GM23338 (cell line): Measurements from ENCODE around the gene TCF12. TPM values are rescaled to one million over a fixed set of nuclear protein-coding genes. Genes with fewer than 3 reads are reported as not detected.

Source experiments
- ATAC-seq: fragments of 200-7000 bp; cut with Tn5 transposase; 3 replicates; pipeline ENCODE4 v1.9.1; 2020
- DNase-seq: peaks from one replicate; pipeline ENCODE4 v3.0.0-alpha.2; 2015; ENCODE audit warnings: low spot score
- H2AFZ ChIP-seq: fragments of 200-600 bp; sonication (generic); 2 replicates; pipeline ENCODE4 v1.8.0; 2016; ENCODE audit warnings: antibody characterized with exemption, mild to moderate bottlenecking, moderate library complexity
- H3F3A ChIP-seq: fragments of 200-600 bp; sonication (generic); replicated peaks from 2 replicates; pipeline ENCODE4 v1.8.0; 2017; ENCODE audit warnings: antibody characterized with exemption, mixed run types, low read depth
- H3K27ac ChIP-seq: fragments of 200-600 bp; sonication (generic); 2 replicates; pipeline ENCODE4 v1.6.1; 2016; ENCODE audit warnings: low read depth
- H3K27me3 ChIP-seq: fragments of 200-600 bp; sonication (generic); 2 replicates; pipeline ENCODE4 v1.8.0; 2016; ENCODE audit warnings: mild to moderate bottlenecking, mixed run types, moderate library complexity; ENCODE audit not compliant: insufficient read depth
- H3K36me3 ChIP-seq: fragments of 200-600 bp; sonication (generic); 2 replicates; pipeline ENCODE4 v1.8.0; 2016; ENCODE audit warnings: mild to moderate bottlenecking; ENCODE audit not compliant: insufficient read depth
- H3K4me1 ChIP-seq: fragments of 200-600 bp; sonication (generic); 2 replicates; pipeline ENCODE4 v1.8.0; 2016; ENCODE audit warnings: mild to moderate bottlenecking, moderate library complexity; ENCODE audit not compliant: insufficient read depth
- H3K4me2 ChIP-seq: fragments of 200-600 bp; sonication (generic); 2 replicates; pipeline ENCODE4 v1.7.1; 2017; ENCODE audit warnings: mixed run types
- H3K4me3 ChIP-seq: fragments of 200-600 bp; sonication (generic); 2 replicates; pipeline ENCODE4 v1.6.1; 2016; ENCODE audit warnings: mixed run types
- H3K79me2 ChIP-seq: fragments of 200-600 bp; sonication (generic); replicated peaks from 2 replicates; pipeline ENCODE4 v1.8.0; 2017; ENCODE audit warnings: mild to moderate bottlenecking; ENCODE audit not compliant: insufficient read depth
- H3K9me2 ChIP-seq: fragments of 200-600 bp; sonication (generic); 2 replicates; pipeline ENCODE4 v1.8.0; 2017; ENCODE audit not compliant: insufficient read depth
- H4K20me1 ChIP-seq: fragments of 200-600 bp; sonication (generic); replicated peaks from 2 replicates; pipeline ENCODE4 v1.8.0; 2017; ENCODE audit warnings: mild to moderate bottlenecking; ENCODE audit not compliant: insufficient read depth
- H3K27ac Mint-ChIP-seq: 2 replicates; pipeline ENCODE4 v1.8.0; 2020; ENCODE audit warnings: inconsistent platforms, mild to moderate bottlenecking, moderate library complexity, mixed read lengths
- H3K27me3 Mint-ChIP-seq: 3 replicates; pipeline ENCODE4 v1.8.0; 2022; ENCODE audit warnings: low read depth, mild to moderate bottlenecking, moderate library complexity, mixed read lengths, inconsistent platforms; ENCODE audit not compliant: insufficient read depth, poor library complexity
- H3K36me3 Mint-ChIP-seq: 3 replicates; pipeline ENCODE4 v1.8.0; 2021; ENCODE audit warnings: low read depth, mild to moderate bottlenecking, inconsistent platforms, moderate library complexity, mixed read lengths
- H3K4me1 Mint-ChIP-seq: 3 replicates; pipeline ENCODE4 v1.8.0; 2020; ENCODE audit warnings: mild to moderate bottlenecking, inconsistent platforms, mixed read lengths
- H3K4me3 Mint-ChIP-seq: 3 replicates; pipeline ENCODE4 v1.8.0; 2021; ENCODE audit warnings: moderate library complexity, mild to moderate bottlenecking, inconsistent platforms, mixed read lengths
- H3K9me3 Mint-ChIP-seq: 3 replicates; pipeline ENCODE4 v1.8.0; 2020; ENCODE audit warnings: moderate library complexity, mild to moderate bottlenecking, inconsistent platforms, mixed read lengths
- CREB1 ChIP-seq: fragments of 250-450 bp; sonication (Bioruptor Pico); IDR thresholded peaks from 2 replicates; pipeline ENCODE4 v1.5.0; 2020; ENCODE audit warnings: low read depth, mild to moderate bottlenecking, moderate library complexity
- CTCF ChIP-seq, 2 experiments: fragments of 200-600 bp in 1 of 2; sonication (generic) in 1 of 2; conservative IDR thresholded peaks; 2 replicates each; pipeline versions ENCODE4 v1.5.1 to v1.6.1; 2016 to 2017; ENCODE audit warnings: antibody characterized with exemption in 2 of 2, low read depth in 2 of 2, mild to moderate bottlenecking in 2 of 2, moderate library complexity in 1 of 2
- ETS1 ChIP-seq: IDR thresholded peaks from 2 replicates; pipeline ENCODE4 v1.6.1; 2016; ENCODE audit warnings: antibody characterized with exemption
- EZH2 ChIP-seq: fragments of 200-600 bp; sonication (generic); IDR thresholded peaks from one replicate; pipeline ENCODE4 v1.8.0; 2017; ENCODE audit warnings: antibody characterized with exemption, mild to moderate bottlenecking, low read depth; ENCODE audit not compliant: unreplicated experiment
- EZH2phosphoT487 ChIP-seq: fragments of 200-600 bp; sonication (generic); IDR thresholded peaks from one replicate; pipeline ENCODE4 v1.8.1; 2018; ENCODE audit warnings: antibody characterized with exemption; ENCODE audit not compliant: unreplicated experiment
- JUNB ChIP-seq: IDR thresholded peaks from one replicate; pipeline ENCODE4 v1.6.1; 2016; ENCODE audit warnings: antibody characterized with exemption; ENCODE audit not compliant: unreplicated experiment
- NANOG ChIP-seq: IDR thresholded peaks from 2 replicates; pipeline ENCODE4 v1.6.1; 2016; ENCODE audit warnings: antibody characterized with exemption, borderline replicate concordance
- POLR2AphosphoS5 ChIP-seq: IDR thresholded peaks from 2 replicates; pipeline ENCODE4 v1.6.1; 2016; ENCODE audit warnings: antibody characterized with exemption, low read depth
- REST ChIP-seq: IDR thresholded peaks from one replicate; pipeline ENCODE4 v1.6.1; 2018; ENCODE audit warnings: antibody characterized with exemption; ENCODE audit not compliant: unreplicated experiment
- STAT1 ChIP-seq: IDR thresholded peaks from one replicate; pipeline ENCODE4 v1.6.1; 2016; ENCODE audit warnings: antibody characterized with exemption; ENCODE audit not compliant: unreplicated experiment
- ZNF114 ChIP-seq: fragments of 250-450 bp; sonication (Bioruptor Pico); IDR thresholded peaks from 2 replicates; pipeline ENCODE4 v1.5.0; 2020; ENCODE audit warnings: mild to moderate bottlenecking, moderate library complexity
- ZNF462 ChIP-seq: fragments of 250-450 bp; sonication (Bioruptor Pico); IDR thresholded peaks from 2 replicates; pipeline ENCODE4 v1.5.0; 2020; ENCODE audit warnings: mild to moderate bottlenecking, moderate library complexity
- polyA plus RNA-seq: library from polyadenylated mRNA; unstranded; fragments of >200 nt; fragmentation: Nextera tagmentation; extraction: Ambion mirVana; gene quantifications from 2 replicates; pipeline ENCODE4 v1.2.1, GENCODE V29; 2016
- total RNA-seq: library from RNA; depleted of rRNA; stranded (reverse); fragments of >200 nt; shearing (Covaris generic); gene quantifications from 2 replicates; pipeline ENCODE4 v1.2.3, GENCODE V29; 2014

Gene TCF12
- total and polyA plus RNA-seq, 2 experiments from 2014 or later, result 27.6 to 104 TPM

GRCh38 chr15:57041416-57041815, 123.0 kb downstream of the TCF12 start:
- H3K36me3 Mint-ChIP-seq, result no peaks in the 10 kb centered on the region
- DNase-seq (no peak), ATAC-seq (peak; percentile 33; the same call in 1 of the 3 replicates)
- Histone ChIP-seq H3K79me2 (peaks cover 93% of the 10 kb centered on the region), H3K9me2 (no peaks in the 10 kb centered on the region), H3K4me1 (peaks cover 44% of the 10 kb centered on the region), H2AFZ (no peak overlapping the region), H3K4me3 (no peak overlapping the region), H3K27ac (no peak overlapping the region), H3K36me3 (no peaks in the 10 kb centered on the region), H3F3A (no peaks in the 10 kb centered on the region), H3K4me2 (no peak overlapping the region), H4K20me1 (peaks cover 3% of the 10 kb centered on the region), H3K27me3 (no peaks in the 10 kb centered on the region)
- TF ChIP-seq ETS1 (no peak), REST (no peak), ZNF462 (CRISPR knock-in tag) (no peak), JUNB (no peak), CREB1 (no peak), NANOG (no peak), EZH2 (no peak), POLR2AphosphoS5 (no peak), CTCF (conservative IDR thresholded peaks at IDR 0.05; ENCODE audit: low read depth in 2 of 2) (no peak), ZNF114 (CRISPR knock-in tag) (no peak), STAT1 (no peak), EZH2phosphoT487 (no peak)
- H3K27me3 Mint-ChIP-seq, result no peaks in the 10 kb centered on the region
- peak overlapping the region; percentile 79 for H3K27ac Mint-ChIP-seq
- H3K9me3 Mint-ChIP-seq, result no peaks in the 10 kb centered on the region
- no peak overlapping the region for H3K4me3 Mint-ChIP-seq
- peaks cover 56% of the 10 kb centered on the region for H3K4me1 Mint-ChIP-seq
